ENCODE results near the gene RILPL2.

RILPL2 gene

GRCh38 chr12:123396954-123397353 is 39.5 kb downstream of the RILPL2 start:
- Histone ChIP-seq H3K4me1 (no peaks in the 10 kb centered on the region), H3K4me3 (ENCODE audit: low read depth, low read length) (no peak overlapping the region), H3K36me3 (peaks cover 57% of the 10 kb centered on the region), H3K9me3 (no peaks in the 10 kb centered on the region), H3K27me3 (no peaks in the 10 kb centered on the region)
- no peak for DNase-seq
- no peak for TF ChIP-seq CTCF (IDR thresholded peaks at IDR 0.05; ENCODE audit: low read depth, low read length)

GRCh38 chr12:123396543-123396942 is 39.9 kb downstream of the RILPL2 start:
- no peaks in the 10 kb centered on the region for H3K27me3 ChIP-seq
- no peak for DNase-seq
- H3K4me3 ChIP-seq (ENCODE audit: low read depth, low read length) = no peak overlapping the region
- no peak for TF ChIP-seq CTCF (IDR thresholded peaks at IDR 0.05; ENCODE audit: low read depth, low read length)
- no peaks in the 10 kb centered on the region for H3K4me1 ChIP-seq
- H3K36me3 ChIP-seq = peaks cover 57% of the 10 kb centered on the region
- H3K9me3 ChIP-seq = no peaks in the 10 kb centered on the region

GRCh38 chr12:123395236-123395635 is 41.2 kb downstream of the RILPL2 start:
- Histone ChIP-seq H3K4me1 (peaks cover 3% of the 10 kb centered on the region; the same call in 1 of the 2 replicates), H3K4me3 (ENCODE audit: low read depth, low read length) (no peak overlapping the region), H3K27me3 (no peaks in the 10 kb centered on the region), H3K9me3 (no peaks in the 10 kb centered on the region), H3K36me3 (peaks cover 70% of the 10 kb centered on the region)
- no peak for DNase-seq
- no peak for TF ChIP-seq CTCF (IDR thresholded peaks at IDR 0.05; ENCODE audit: low read depth, low read length)

- Histone ChIP-seq H3K4me3 (ENCODE audit: low read depth, low read length) (no peak overlapping the region), H3K27me3 (no peaks in the 10 kb centered on the region), H3K9me3 (no peaks in the 10 kb centered on the region), H3K36me3 (peaks cover 70% of the 10 kb centered on the region), H3K4me1 (peaks cover 4% of the 10 kb centered on the region; the same call in 1 of the 2 replicates)
- TF ChIP-seq CTCF (IDR thresholded peaks at IDR 0.05; ENCODE audit: low read depth, low read length) = no peak
- no peak for DNase-seq
Measured at GRCh38 chr12:123393747-123394146, 42.7 kb downstream of the RILPL2 start.

- no peak for TF ChIP-seq CTCF (IDR thresholded peaks at IDR 0.05; ENCODE audit: low read depth, low read length)
- Histone ChIP-seq H3K9me3 (no peaks in the 10 kb centered on the region), H3K27me3 (no peaks in the 10 kb centered on the region), H3K36me3 (peaks cover 61% of the 10 kb centered on the region), H3K4me1 (peaks cover 4% of the 10 kb centered on the region), H3K4me3 (ENCODE audit: low read depth, low read length) (no peak overlapping the region)
- DNase-seq = no peak
Measured at GRCh38 chr12:123391546-123392343, 44.7 kb downstream of the RILPL2 start.
